Adrenal gland (tissue), 12 donors: ENCODE data around the gene LAG3. TPM values are rescaled to one million over a fixed set of nuclear protein-coding genes. Genes with fewer than 3 reads are reported as not detected.

Experiments
- DNase-seq, 7 donors: peaks; one replicate each; pipeline ENCODE4 v3.0.0-alpha.2; 2019 to 2020
- H3K27ac ChIP-seq, 5 donors: fragments of 200-600 bp; sonication (generic) in 4 of 5; 1 replicate in 3 of 5; 2 replicates in 2 of 5; pipeline versions ENCODE4 v1.5.1 to v1.8.0; 2016 to 2020; ENCODE audit warnings: mild to moderate bottlenecking in 1 of 5
- H3K27me3 ChIP-seq: fragments of 200-600 bp; 2 replicates; pipeline ENCODE4 v1.8.0; 2021
- H3K36me3 ChIP-seq, 2 donors: fragments of 200-600 bp; replicated peaks in 1 of 2; 1 replicate in 1 of 2; 2 replicates in 1 of 2; pipeline versions ENCODE4 v1.5.1 to v1.8.0; 2018 to 2022
- H3K4me1 ChIP-seq, 2 donors: fragments of 200-600 bp; replicated peaks in 1 of 2; 1 replicate in 1 of 2; 2 replicates in 1 of 2; pipeline versions ENCODE4 v1.5.1 to v1.8.0; 2018 to 2021
- H3K4me3 ChIP-seq, 4 donors: fragments of 200-600 bp; sonication (generic) in 3 of 4; one replicate each; pipeline ENCODE4 v1.5.1; 2016 to 2018
- H3K9me3 ChIP-seq, 3 donors: fragments of 200-600 bp; sonication (generic) in 1 of 3; replicated peaks in 1 of 3; 1 replicate in 2 of 3; 2 replicates in 1 of 3; pipeline versions ENCODE4 v1.5.1 to v1.8.0; 2016 to 2021
- POLR2A ChIP-seq, 2 donors: fragments of 450-650 bp; IDR thresholded peaks; one replicate each; pipeline ENCODE4 v1.6.1; 2017; ENCODE audit warnings: antibody characterized with exemption in 2 of 2, mild to moderate bottlenecking in 2 of 2, moderate library complexity in 1 of 2
- WGBS, 4 donors: extraction: QIAGEN DNeasy Blood & Tissue Kit in 2 of 4; methylation state at CpG; one replicate each; pipeline versions ENCODE4 v1.1.5 to v1.1.7; 2013 to 2017; 5-methylcytosine and 5-hydroxymethylcytosine counted together
- intact Hi-C, 2 donors: fragments of 100-400 bp; cut with DNase I; formaldehyde crosslinking; loops; one replicate each; pipeline versions ENCODE4 v1.14.1 to v1.15.0; 2022 to 2023
- polyA plus RNA-seq, 3 donors: library from polyadenylated mRNA; stranded (reverse); fragments of 200-250 nt in 2 of 3; fragments of 350-450 nt in 1 of 3; fragmentation: Illumina TruSeq in 1 of 3; extraction: RNeasy Lipid Tissue Mini Kit (QIAGEN cat#74804) in 1 of 3; gene quantifications; one replicate each; pipeline ENCODE4 v1.2.3, GENCODE V29; 2013 to 2014
- total RNA-seq, 9 donors: library from RNA; depleted of rRNA in 4 of 9; stranded (reverse); fragments of >200 nt in 4 of 9; fragments of 120-200 nt in 1 of 9; fragmentation: NEBNext Ultra II Directional in 1 of 9; extraction: Animal tissue kit (Norgen Biotek cat#: 25700) in 1 of 9; gene quantifications; one replicate each; pipeline versions ENCODE4 v1.1.0 to v1.2.4, GENCODE V29; 2013 to 2023
- TF ChIP-seq, protein P1 (sequence below), 6 experiments: fragments of 450-650 bp in 4 of 6; fragments of 200-600 bp in 2 of 6; sonication (generic) in 1 of 6; IDR thresholded peaks; 1 replicate in 5 of 6; 2 replicates in 1 of 6; pipeline versions ENCODE4 v1.5.1 to v1.8.0; 2016 to 2021; ENCODE audit warnings: antibody characterized with exemption in 6 of 6, mild to moderate bottlenecking in 2 of 6, moderate library complexity in 1 of 6
- donor health status: healthy with polysubstance abuse.
- donor health status: Bipolar disorder and iron deficiency.
- donor health status: DM: yes; HTN: yes; CAD: no.
- donor health status: DM: no; HTN: no; CAD: no.
- donor health status: DM: no; HTN: no; CAD: no.
- donor health status: DM: yes; HTN: yes; CAD: no.

The LAG3 gene
- total and polyA plus RNA-seq, 12 donors = 0.11 to 4.3 (median 0.71) TPM; not detected in 2

GRCh38 chr12:6751767-6752166, 20.6 kb upstream of the LAG3 start:
- Histone ChIP-seq H3K4me3 (peak overlapping the region in 1 of 4 donors; percentile 68), H3K36me3 (peaks cover 0 to 52% of the 10 kb centered on the region in 2 donors), H3K9me3 (no peaks in the 10 kb centered on the region), H3K27ac (peak overlapping the region in 3 of 5 donors; percentile 95 to 97 (median 96)), H3K27me3 (no peaks in the 10 kb centered on the region), H3K4me1 (peaks cover 8 to 22% of the 10 kb centered on the region in 2 donors)
- intact Hi-C loops = loop anchor here in 1 of 2 donors (2.0 kb wide), 1 partner anchor 29 kb away; no protein-coding TSS in a partner anchor
- TF ChIP-seq, protein P1, sequence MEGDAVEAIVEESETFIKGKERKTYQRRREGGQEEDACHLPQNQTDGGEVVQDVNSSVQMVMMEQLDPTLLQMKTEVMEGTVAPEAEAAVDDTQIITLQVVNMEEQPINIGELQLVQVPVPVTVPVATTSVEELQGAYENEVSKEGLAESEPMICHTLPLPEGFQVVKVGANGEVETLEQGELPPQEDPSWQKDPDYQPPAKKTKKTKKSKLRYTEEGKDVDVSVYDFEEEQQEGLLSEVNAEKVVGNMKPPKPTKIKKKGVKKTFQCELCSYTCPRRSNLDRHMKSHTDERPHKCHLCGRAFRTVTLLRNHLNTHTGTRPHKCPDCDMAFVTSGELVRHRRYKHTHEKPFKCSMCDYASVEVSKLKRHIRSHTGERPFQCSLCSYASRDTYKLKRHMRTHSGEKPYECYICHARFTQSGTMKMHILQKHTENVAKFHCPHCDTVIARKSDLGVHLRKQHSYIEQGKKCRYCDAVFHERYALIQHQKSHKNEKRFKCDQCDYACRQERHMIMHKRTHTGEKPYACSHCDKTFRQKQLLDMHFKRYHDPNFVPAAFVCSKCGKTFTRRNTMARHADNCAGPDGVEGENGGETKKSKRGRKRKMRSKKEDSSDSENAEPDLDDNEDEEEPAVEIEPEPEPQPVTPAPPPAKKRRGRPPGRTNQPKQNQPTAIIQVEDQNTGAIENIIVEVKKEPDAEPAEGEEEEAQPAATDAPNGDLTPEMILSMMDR (IDR thresholded peaks at IDR 0.05) = no peak
- no peak for TF ChIP-seq POLR2A (IDR thresholded peaks at IDR 0.05)
- 77 to 90% (median 83%) methylated on average over 5 to 7 of the region's 7 CpGs for WGBS, 4 donors
- DNase-seq = peak in 1 of 7 donors; percentile 40

- H3K4me1 ChIP-seq = peaks cover 8 to 22% of the 10 kb centered on the region in 2 donors
- 4 to 9% (median 6%) methylated on average over 17 to 24 of the region's 24 CpGs for WGBS, 4 donors
- H3K27me3 ChIP-seq = no peaks in the 10 kb centered on the region
- H3K4me3 ChIP-seq = peak overlapping the region; percentile 12 to 95 (median 62)
- peak overlapping the region; percentile 77 to 97 (median 95) for H3K27ac ChIP-seq
- no peaks in the 10 kb centered on the region for H3K9me3 ChIP-seq
- intact Hi-C loops = loop anchor here in 1 of 2 donors (2.0 kb wide), 1 partner anchor 28 kb away; no protein-coding TSS in a partner anchor
- TF ChIP-seq POLR2A (IDR thresholded peaks at IDR 0.05) = no peak
- TF ChIP-seq, protein P1 (IDR thresholded peaks at IDR 0.05) = peak in 3 of 6 experiments; percentile 2 to 35 (median 29)
- DNase-seq = peak in 6 of 7 donors; percentile 38 to 76 (median 62)
- H3K36me3 ChIP-seq = peaks cover 0 to 46% of the 10 kb centered on the region in 2 donors
Measured at GRCh38 chr12:6752167-6752920, 20.0 kb upstream of the LAG3 start.

GRCh38 chr12:6752921-6753771, 19.2 kb upstream of the LAG3 start, which contains the start of gene MLF2:
Gene MLF2 (minus strand): TSS chr12:6753141. CDS start chr12:6752334, 807 bp downstream.
- H3K4me3 ChIP-seq = peak within 1 kb of the TSS; percentile 12 to 95 (median 62)
- no peaks in the 10 kb centered on the region for H3K27me3 ChIP-seq
- peaks cover 8 to 22% of the 10 kb centered on the region in 2 donors for H3K4me1 ChIP-seq
- no peaks in the 10 kb centered on the region for H3K9me3 ChIP-seq
- 0 to 1% (median 0%) methylated on average over 15 to 62 of the region's 62 CpGs for WGBS, 4 donors
- intact Hi-C loops = loop anchor here in 1 of 2 donors (2.0 kb wide), 1 partner anchor 28 kb away; no protein-coding TSS in a partner anchor
- peaks cover 0 to 38% of the 10 kb centered on the region in 2 donors for H3K36me3 ChIP-seq
- TF ChIP-seq, protein P1 (IDR thresholded peaks at IDR 0.05) = peak in 3 of 6 experiments; percentile 97 to 98 (median 97)
- TF ChIP-seq POLR2A (IDR thresholded peaks at IDR 0.05) = peak; percentile 54 to 85
- DNase-seq = peak; percentile 98 to 99 (median 99)
- peak within 1 kb of the TSS; percentile 77 to 97 (median 95) for H3K27ac ChIP-seq
